ENCODE data around the gene PNPLA7. TPM values are rescaled to one million over a fixed set of nuclear protein-coding genes. Genes with fewer than 3 reads are reported as not detected.

The PNPLA7 gene
- total and polyA plus RNA-seq, 10 of the 15 experiments (the other 5 are each of a cell fraction or from before 2014, with no cell fraction given) = 0.04 to 0.85 (median 0.19) TPM; not detected in 1

DNA sequence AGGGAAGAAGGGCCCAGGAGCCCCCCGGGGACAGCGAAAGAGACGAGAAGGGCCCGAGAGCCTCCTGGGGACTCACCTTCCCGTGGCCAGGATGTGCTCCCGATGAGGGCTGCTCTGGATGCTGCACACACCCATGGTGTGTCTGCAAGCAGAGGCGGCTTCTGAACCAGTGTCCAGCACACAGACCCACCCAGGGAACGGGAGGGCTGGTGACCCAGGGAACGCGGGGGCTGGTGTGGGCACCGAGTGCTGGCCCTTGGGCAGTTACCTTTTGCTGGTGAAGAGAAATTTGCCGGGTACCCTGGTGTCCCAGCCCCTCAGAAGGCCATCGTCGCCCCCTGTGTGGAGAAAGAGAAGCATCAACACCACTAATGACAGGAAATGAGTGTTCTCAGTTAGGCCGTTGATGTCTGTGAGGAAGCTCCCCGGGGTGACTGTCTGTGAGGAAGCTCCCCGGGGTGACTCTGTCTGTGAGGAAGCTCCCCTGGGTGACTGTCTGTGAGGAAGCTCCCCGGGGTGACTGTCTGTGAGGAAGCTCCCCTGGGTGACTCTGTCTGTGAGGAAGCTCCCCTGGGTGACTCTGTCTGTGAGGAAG, 14.7 kb upstream of the PNPLA7 start:
- H3K9ac ChIP-seq (ENCODE audit: control insufficient read depth, insufficient read depth, low read length) = no peak overlapping the region
- H3K27me3 ChIP-seq (replicated peaks in 1 of 2; ENCODE audit: control insufficient read depth in 2 of 2, insufficient read depth in 2 of 2, low read length in 1 of 2) = no peaks in the 10 kb centered on the region
- TF ChIP-seq KDM1A (IDR thresholded peaks at IDR 0.05; ENCODE audit: borderline replicate concordance) (no peak), SPI1 (IDR thresholded peaks at IDR 0.05; ENCODE audit: borderline replicate concordance, insufficient read depth, low read depth, low read length) (no peak), ZNF622 (IDR thresholded peaks at IDR 0.05) (no peak), IKZF1 (conservative IDR thresholded peaks at IDR 0.05) (no peak), RAD21 (IDR thresholded peaks at IDR 0.05; ENCODE audit: insufficient read depth, low read depth, low read length) (no peak)
- H3K9me3 ChIP-seq (replicated peaks; ENCODE audit: control insufficient read depth, insufficient read depth, low read length) = no peaks in the 10 kb centered on the region
- intact Hi-C loops (cut with micrococcal nuclease; ENCODE audit: unreplicated experiment) = no loop called here
- H3K27ac ChIP-seq (ENCODE audit: control insufficient read depth, insufficient read depth) = no peak overlapping the region
- FAIRE-seq (no peak), ATAC-seq (no peak), DNase-seq (ENCODE audit: low read depth, low spot score) (no peak)
- no peak overlapping the region for H3K4me2 ChIP-seq (ENCODE audit: control insufficient read depth, insufficient read depth)
- SMC1A ChIA-PET (ENCODE audit: uncharacterized antibody, unreplicated experiment) = interaction anchor here (0.9 kb wide), 1 partner anchor 30 kb away, joined by 3 read pairs; no protein-coding TSS in a partner anchor
- BruUV-seq (replicated peaks) = no TSS peak
- POLR2A ChIA-PET = no interaction called here
- no peaks in the 10 kb centered on the region for H4K20me1 ChIP-seq (ENCODE audit: control insufficient read depth, insufficient read depth)
- no peaks in the 10 kb centered on the region for H3K4me1 ChIP-seq (ENCODE audit: control insufficient read depth, insufficient read depth, low read length)
- CTCF ChIA-PET = interaction anchor here (1.1 kb wide), 1 partner anchor 40 kb away, joined by 3 read pairs; no protein-coding TSS in a partner anchor
- in situ Hi-C loops (cut with MboI) = no loop called here
- H3K4me3 ChIP-seq = no peak overlapping the region
- peaks cover 4 to 9% of the 10 kb centered on the region in 2 experiments for H3K36me3 ChIP-seq (ENCODE audit: control insufficient read depth in 2 of 2, insufficient read depth in 2 of 2, low read length in 1 of 2)
- RAD21 ChIA-PET (ENCODE audit: unreplicated experiment) = no interaction called here
- 78% methylated on average over 12 of the region's 18 CpGs for WGBS (ENCODE audit: insufficient coverage, insufficient replicate concordance, low lambda C conversion rate, missing lambda C conversion rate)
- H3K79me2 ChIP-seq (ENCODE audit: control insufficient read depth, insufficient read depth, low read length) = no peaks in the 10 kb centered on the region
- no peak overlapping the region for H2AFZ ChIP-seq (ENCODE audit: control insufficient read depth, low read depth, low read length)

DNA sequence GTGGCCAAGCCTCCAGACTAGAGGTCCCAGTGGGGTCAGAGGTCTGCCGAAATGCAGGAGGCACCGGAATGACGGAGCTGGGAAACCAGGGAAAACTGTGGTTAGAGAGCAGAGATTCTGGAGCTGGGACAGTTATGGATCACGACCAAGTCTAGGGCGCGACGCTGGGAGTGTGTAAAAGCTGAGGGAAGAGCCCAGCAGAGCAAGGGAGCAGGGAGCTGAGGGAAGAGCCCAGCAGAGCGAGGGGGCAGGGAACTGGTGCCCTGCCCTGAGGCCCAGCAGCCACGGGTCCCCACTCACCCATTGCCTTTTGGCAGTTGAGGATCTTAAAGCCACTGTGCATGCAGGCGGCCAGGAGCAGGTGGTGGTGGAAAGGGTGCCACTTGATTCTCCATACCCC, 13.9 kb upstream of the PNPLA7 start:
- FAIRE-seq (no peak), DNase-seq (ENCODE audit: low read depth, low spot score) (no peak), ATAC-seq (no peak)
- TF ChIP-seq IKZF1 (conservative IDR thresholded peaks at IDR 0.05) (no peak), ZNF207 (IDR thresholded peaks at IDR 0.05; ENCODE audit: borderline replicate concordance) (no peak), PAX8 (IDR thresholded peaks at IDR 0.05) (no peak), FOS (IDR thresholded peaks at IDR 0.05; ENCODE audit: borderline replicate concordance, extremely low read depth, insufficient read length) (no peak), PBX3 (IDR thresholded peaks at IDR 0.05; ENCODE audit: insufficient replicate concordance, low read depth, low read length) (no peak), PML (IDR thresholded peaks at IDR 0.05; ENCODE audit: low read length) (no peak), HDAC6 (IDR thresholded peaks at IDR 0.05; ENCODE audit: unreplicated experiment) (no peak), ZSCAN29 (IDR thresholded peaks at IDR 0.05) (no peak)
- TF ChIP-seq, protein P1, sequence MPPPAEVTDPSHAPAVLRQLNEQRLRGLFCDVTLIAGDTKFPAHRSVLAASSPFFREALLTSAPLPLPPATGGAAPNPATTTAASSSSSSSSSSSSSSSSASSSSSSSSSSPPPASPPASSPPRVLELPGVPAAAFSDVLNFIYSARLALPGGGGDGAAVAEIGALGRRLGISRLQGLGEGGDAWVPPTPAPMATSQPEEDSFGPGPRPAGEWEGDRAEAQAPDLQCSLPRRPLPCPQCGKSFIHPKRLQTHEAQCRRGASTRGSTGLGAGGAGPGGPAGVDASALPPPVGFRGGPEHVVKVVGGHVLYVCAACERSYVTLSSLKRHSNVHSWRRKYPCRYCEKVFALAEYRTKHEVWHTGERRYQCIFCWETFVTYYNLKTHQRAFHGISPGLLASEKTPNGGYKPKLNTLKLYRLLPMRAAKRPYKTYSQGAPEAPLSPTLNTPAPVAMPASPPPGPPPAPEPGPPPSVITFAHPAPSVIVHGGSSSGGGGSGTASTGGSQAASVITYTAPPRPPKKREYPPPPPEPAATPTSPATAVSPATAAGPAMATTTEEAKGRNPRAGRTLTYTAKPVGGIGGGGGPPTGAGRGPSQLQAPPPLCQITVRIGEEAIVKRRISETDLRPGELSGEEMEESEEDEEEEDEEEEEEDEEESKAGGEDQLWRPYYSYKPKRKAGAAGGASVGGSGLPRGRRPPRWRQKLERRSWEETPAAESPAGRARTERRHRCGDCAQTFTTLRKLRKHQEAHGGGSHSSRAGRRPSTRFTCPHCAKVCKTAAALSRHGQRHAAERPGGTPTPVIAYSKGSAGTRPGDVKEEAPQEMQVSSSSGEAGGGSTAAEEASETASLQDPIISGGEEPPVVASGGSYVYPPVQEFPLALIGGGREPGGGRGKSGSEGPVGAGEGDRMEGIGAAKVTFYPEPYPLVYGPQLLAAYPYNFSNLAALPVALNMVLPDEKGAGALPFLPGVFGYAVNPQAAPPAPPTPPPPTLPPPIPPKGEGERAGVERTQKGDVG (CRISPR knock-in tag; IDR thresholded peaks at IDR 0.05) = no peak
- H3K79me2 ChIP-seq (ENCODE audit: control insufficient read depth, insufficient read depth, low read length) = no peaks in the 10 kb centered on the region
- no peaks in the 10 kb centered on the region for H3K4me1 ChIP-seq (ENCODE audit: control insufficient read depth, insufficient read depth, low read length)
- H4K20me1 ChIP-seq (ENCODE audit: control insufficient read depth, insufficient read depth) = no peaks in the 10 kb centered on the region
- H3K9me3 ChIP-seq (replicated peaks; ENCODE audit: control insufficient read depth, insufficient read depth, low read length) = no peaks in the 10 kb centered on the region
- no peak overlapping the region for H3K4me2 ChIP-seq (ENCODE audit: control insufficient read depth, insufficient read depth)
- ChIA-PET RAD21 (ENCODE audit: unreplicated experiment) (no interaction called here), CTCF (interaction anchor here (0.7 to 1.5 kb wide), 3 partner anchors 13 to 39 kb away, joined by 3 to 4 read pairs (median 3); no protein-coding TSS in a partner anchor), POLR2A (no interaction called here), SMC1A (ENCODE audit: uncharacterized antibody, unreplicated experiment) (interaction anchor here (0.9 kb wide), 1 partner anchor 29 kb away, joined by 3 read pairs; no protein-coding TSS in a partner anchor)
- no peak overlapping the region for H3K9ac ChIP-seq (ENCODE audit: control insufficient read depth, insufficient read depth, low read length)
- intact Hi-C loops (cut with micrococcal nuclease; ENCODE audit: unreplicated experiment) (no loop called here), in situ Hi-C loops (cut with MboI) (no loop called here)
- H3K4me3 ChIP-seq = no peak overlapping the region
- H3K36me3 ChIP-seq (ENCODE audit: control insufficient read depth in 2 of 2, insufficient read depth in 2 of 2, low read length in 1 of 2) = peaks cover 4 to 9% of the 10 kb centered on the region in 2 experiments
- no peak overlapping the region for H2AFZ ChIP-seq (ENCODE audit: control insufficient read depth, low read depth, low read length)
- H3K27me3 ChIP-seq (replicated peaks in 1 of 2; ENCODE audit: control insufficient read depth in 2 of 2, insufficient read depth in 2 of 2, low read length in 1 of 2) = no peaks in the 10 kb centered on the region
- BruUV-seq (replicated peaks) = no TSS peak
- H3K27ac ChIP-seq (ENCODE audit: control insufficient read depth, insufficient read depth) = no peak overlapping the region
- WGBS (ENCODE audit: insufficient coverage, insufficient replicate concordance, low lambda C conversion rate, missing lambda C conversion rate) = 96% methylated on average over 10 of the region's 10 CpGs

Measured in GM12878 (cell line).